ENCODE data around the gene MADD. TPM values are rescaled to one million over a fixed set of nuclear protein-coding genes. Genes with fewer than 3 reads are reported as not detected.
A peak's percentile ranks its signal among the peaks of the same experiment; 100 is the strongest.

The MADD gene
- total RNA-seq, 1 experiment from 2014 or later: 31.2 TPM

DNA sequence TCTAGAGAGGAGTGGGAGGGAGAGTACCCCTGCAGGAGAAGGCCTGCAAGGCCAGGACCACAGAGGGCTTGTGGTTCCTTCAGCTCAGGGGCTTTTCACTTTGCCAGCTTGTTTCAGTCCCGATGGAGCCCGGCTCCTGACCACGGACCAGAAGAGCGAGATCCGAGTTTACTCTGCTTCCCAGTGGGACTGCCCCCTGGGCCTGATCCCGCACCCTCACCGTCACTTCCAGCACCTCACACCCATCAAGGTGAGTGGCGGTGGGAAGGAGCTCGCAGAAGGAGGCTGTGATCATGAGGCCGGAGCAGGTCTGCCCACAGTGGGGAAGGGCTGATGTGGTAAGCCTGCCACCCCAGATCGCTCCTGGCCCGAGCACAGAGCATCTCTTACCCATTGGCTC is 34.8 kb upstream of the MADD start:
- no peaks in the 10 kb centered on the region for H4K20me1 ChIP-seq (ENCODE audit: insufficient read depth, low read depth, low read length)
- no peak overlapping the region for H3K27ac ChIP-seq (ENCODE audit: low read length)
- DNase-seq: no peak
- H3K79me2 ChIP-seq (ENCODE audit: low read length): no peaks in the 10 kb centered on the region
- H3K4me3 ChIP-seq (ENCODE audit: low read length): no peak overlapping the region
- no peaks in the 10 kb centered on the region for H3K27me3 ChIP-seq (ENCODE audit: low read length)
- H3K4me1 ChIP-seq (ENCODE audit: low read length): peaks cover 21% of the 10 kb centered on the region
- H3K36me3 ChIP-seq (ENCODE audit: insufficient read depth, low read length): peaks cover 16% of the 10 kb centered on the region; the same call in 1 of the 2 replicates
- no peak overlapping the region for H3K9ac ChIP-seq (ENCODE audit: low read length)
- H3K4me2 ChIP-seq (ENCODE audit: low read depth, low read length, poor library complexity, severe bottlenecking): no peak overlapping the region
- H2AFZ ChIP-seq (ENCODE audit: low read length): no peak overlapping the region
- H3K9me2 ChIP-seq (replicated peaks; ENCODE audit: insufficient read depth, low read length): no peaks in the 10 kb centered on the region
- no peaks in the 10 kb centered on the region for H3K9me3 ChIP-seq (ENCODE audit: low read length)

DNA sequence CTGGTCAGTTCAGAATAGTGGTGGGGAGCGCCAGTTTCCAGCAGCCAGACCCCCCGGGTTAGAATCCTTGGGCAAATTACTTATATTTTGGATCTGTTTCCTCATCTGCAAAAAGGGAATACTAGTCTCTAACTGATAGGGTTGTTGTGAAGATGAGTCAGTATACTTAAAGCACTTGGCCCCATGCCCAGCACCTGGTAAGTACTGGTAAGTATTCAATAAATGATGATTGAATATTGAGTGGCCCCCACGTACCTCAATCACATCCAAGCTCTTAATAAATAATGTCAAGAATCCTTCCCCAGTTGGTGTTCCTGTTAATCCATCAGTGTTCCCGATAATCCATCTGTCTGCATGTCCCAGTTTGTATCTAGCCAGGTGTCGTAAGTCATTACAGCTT is 33.5 kb upstream of the MADD start:
- DNase-seq: no peak
- Histone ChIP-seq H3K4me3 (ENCODE audit: low read length) (no peak overlapping the region), H3K4me1 (ENCODE audit: low read length) (peaks cover 10% of the 10 kb centered on the region), H3K9me3 (ENCODE audit: low read length) (no peaks in the 10 kb centered on the region), H3K4me2 (ENCODE audit: low read depth, low read length, poor library complexity, severe bottlenecking) (no peak overlapping the region), H3K79me2 (ENCODE audit: low read length) (no peaks in the 10 kb centered on the region), H3K27me3 (ENCODE audit: low read length) (no peaks in the 10 kb centered on the region), H3K9ac (ENCODE audit: low read length) (no peak overlapping the region), H3K9me2 (replicated peaks; ENCODE audit: insufficient read depth, low read length) (no peaks in the 10 kb centered on the region), H3K27ac (ENCODE audit: low read length) (peak overlapping the region; percentile 56), H2AFZ (ENCODE audit: low read length) (no peak overlapping the region), H4K20me1 (ENCODE audit: insufficient read depth, low read depth, low read length) (no peaks in the 10 kb centered on the region), H3K36me3 (ENCODE audit: insufficient read depth, low read length) (peaks cover 17% of the 10 kb centered on the region; the same call in 1 of the 2 replicates)

DNA sequence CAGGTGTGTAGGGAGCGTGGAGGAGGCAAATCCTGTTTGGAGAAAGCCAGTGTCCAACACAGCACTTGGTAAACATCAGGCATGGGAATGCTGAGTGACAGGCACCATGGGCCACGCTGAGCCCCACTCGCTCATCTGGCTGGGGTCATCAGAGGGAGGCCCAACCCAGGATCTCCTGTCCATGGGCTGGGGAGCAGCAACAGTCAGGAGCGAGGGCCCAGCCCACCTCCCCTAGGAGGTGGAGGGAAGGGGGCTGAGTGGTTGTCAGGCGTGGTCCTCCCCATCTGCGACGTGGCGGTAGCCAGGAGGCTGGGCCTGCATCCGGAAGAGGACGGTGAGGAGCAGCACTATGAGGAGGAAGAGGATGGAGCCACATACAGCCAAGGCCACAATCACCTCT is 30.1 kb upstream of the MADD start:
- Histone ChIP-seq H4K20me1 (ENCODE audit: insufficient read depth, low read depth, low read length) (no peaks in the 10 kb centered on the region), H2AFZ (ENCODE audit: low read length) (no peak overlapping the region), H3K79me2 (ENCODE audit: low read length) (no peaks in the 10 kb centered on the region), H3K27me3 (ENCODE audit: low read length) (no peaks in the 10 kb centered on the region), H3K27ac (ENCODE audit: low read length) (no peak overlapping the region), H3K9ac (ENCODE audit: low read length) (no peak overlapping the region), H3K4me2 (ENCODE audit: low read depth, low read length, poor library complexity, severe bottlenecking) (no peak overlapping the region), H3K4me3 (ENCODE audit: low read length) (no peak overlapping the region), H3K9me3 (ENCODE audit: low read length) (no peaks in the 10 kb centered on the region), H3K36me3 (ENCODE audit: insufficient read depth, low read length) (peaks cover 17% of the 10 kb centered on the region; the same call in 1 of the 2 replicates), H3K4me1 (ENCODE audit: low read length) (peaks cover 10% of the 10 kb centered on the region), H3K9me2 (replicated peaks; ENCODE audit: insufficient read depth, low read length) (no peaks in the 10 kb centered on the region)
- no peak for DNase-seq

DNA sequence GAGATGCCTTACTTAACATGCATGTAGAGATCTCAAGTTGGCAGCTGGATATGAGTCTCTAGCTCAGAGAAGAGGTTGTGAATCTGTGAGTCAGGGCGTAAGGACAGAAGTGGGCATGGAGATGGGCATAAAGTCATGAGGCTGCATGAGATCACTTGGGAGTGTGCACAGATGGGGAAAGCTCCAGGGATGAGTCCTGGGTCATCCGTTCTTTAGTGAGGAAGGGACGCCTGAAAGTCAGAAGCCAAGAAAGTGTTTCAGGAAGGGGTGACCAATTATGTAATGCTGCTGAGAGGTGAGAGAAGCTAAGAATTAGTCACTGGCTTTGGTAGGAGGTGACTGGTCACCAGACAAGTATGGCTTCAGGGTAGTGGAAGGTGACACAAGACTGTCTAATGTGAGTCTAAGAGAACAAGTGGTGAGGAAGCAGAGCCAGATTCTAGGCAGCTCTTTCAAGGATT is 28.1 kb upstream of the MADD start:
- no peak overlapping the region for H3K4me2 ChIP-seq (ENCODE audit: low read depth, low read length, poor library complexity, severe bottlenecking)
- no peaks in the 10 kb centered on the region for H4K20me1 ChIP-seq (ENCODE audit: insufficient read depth, low read depth, low read length)
- H3K9ac ChIP-seq (ENCODE audit: low read length): no peak overlapping the region
- H3K79me2 ChIP-seq (ENCODE audit: low read length): peaks cover 2% of the 10 kb centered on the region
- H2AFZ ChIP-seq (ENCODE audit: low read length): no peak overlapping the region
- peaks cover 17% of the 10 kb centered on the region; the same call in 1 of the 2 replicates for H3K36me3 ChIP-seq (ENCODE audit: insufficient read depth, low read length)
- no peak overlapping the region for H3K4me3 ChIP-seq (ENCODE audit: low read length)
- no peaks in the 10 kb centered on the region for H3K27me3 ChIP-seq (ENCODE audit: low read length)
- peaks cover 4% of the 10 kb centered on the region for H3K4me1 ChIP-seq (ENCODE audit: low read length)
- H3K9me3 ChIP-seq (ENCODE audit: low read length): no peaks in the 10 kb centered on the region
- no peak overlapping the region for H3K27ac ChIP-seq (ENCODE audit: low read length)
- DNase-seq: no peak
- H3K9me2 ChIP-seq (replicated peaks; ENCODE audit: insufficient read depth, low read length): no peaks in the 10 kb centered on the region

DNA sequence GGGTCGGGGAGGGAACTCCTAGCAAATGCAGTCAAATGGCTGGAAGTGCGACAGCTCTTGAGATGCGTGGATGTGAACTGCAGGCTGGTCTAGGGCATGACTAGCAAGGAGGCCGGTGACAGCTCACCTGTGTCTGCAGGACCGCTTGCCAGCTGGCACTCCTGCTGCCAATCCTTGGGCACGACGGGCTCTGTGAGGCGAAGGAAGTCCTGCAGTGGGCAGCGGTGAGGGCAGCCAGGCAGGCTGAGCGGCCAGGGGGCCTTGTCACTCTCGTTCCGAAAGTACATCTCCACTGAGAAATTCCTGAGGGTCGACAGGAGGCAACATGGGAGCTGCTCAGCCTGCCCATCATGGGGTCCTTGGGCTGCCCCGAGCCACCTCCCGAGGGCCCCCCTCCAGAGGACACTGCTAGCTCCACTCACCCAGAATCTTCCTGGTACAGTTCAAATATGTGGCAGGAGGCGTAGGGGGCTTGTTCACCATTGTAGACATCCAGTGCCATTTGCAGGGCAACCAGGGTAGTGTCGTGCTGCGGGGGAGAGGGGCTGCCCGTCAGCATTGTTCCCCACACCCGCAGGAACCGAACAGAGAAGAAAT is 27.2 kb upstream of the MADD start:
- H3K36me3 ChIP-seq (ENCODE audit: insufficient read depth, low read length): peaks cover 17% of the 10 kb centered on the region; the same call in 1 of the 2 replicates
- no peaks in the 10 kb centered on the region for H3K27me3 ChIP-seq (ENCODE audit: low read length)
- no peaks in the 10 kb centered on the region for H3K9me2 ChIP-seq (replicated peaks; ENCODE audit: insufficient read depth, low read length)
- no peak overlapping the region for H3K9ac ChIP-seq (ENCODE audit: low read length)
- DNase-seq: no peak
- no peak overlapping the region for H3K4me2 ChIP-seq (ENCODE audit: low read depth, low read length, poor library complexity, severe bottlenecking)
- H3K79me2 ChIP-seq (ENCODE audit: low read length): peaks cover 10% of the 10 kb centered on the region
- no peaks in the 10 kb centered on the region for H3K9me3 ChIP-seq (ENCODE audit: low read length)
- no peaks in the 10 kb centered on the region for H4K20me1 ChIP-seq (ENCODE audit: insufficient read depth, low read depth, low read length)
- peaks cover 8% of the 10 kb centered on the region for H3K4me1 ChIP-seq (ENCODE audit: low read length)
- no peak overlapping the region for H2AFZ ChIP-seq (ENCODE audit: low read length)
- no peak overlapping the region for H3K27ac ChIP-seq (ENCODE audit: low read length)
- no peak overlapping the region for H3K4me3 ChIP-seq (ENCODE audit: low read length)

DNA sequence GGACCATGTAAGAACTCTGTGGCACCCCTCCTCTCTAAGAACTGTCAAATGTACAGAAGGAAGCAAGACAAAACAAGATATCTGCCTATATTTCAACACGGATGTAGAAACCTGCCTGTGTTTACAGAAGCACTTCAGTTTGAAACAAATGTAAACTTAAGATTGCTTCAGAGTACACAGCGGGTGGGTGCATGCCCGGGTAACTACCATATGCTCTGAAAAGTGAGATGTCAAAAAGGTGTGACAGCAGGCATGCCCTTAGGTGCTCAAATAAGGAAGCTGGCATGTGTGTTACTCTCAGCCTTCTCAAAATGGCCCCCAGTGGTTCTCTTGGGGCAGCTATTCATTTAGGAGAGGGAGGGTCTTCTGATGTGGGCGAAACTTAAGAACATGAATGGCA is 26.5 kb upstream of the MADD start:
- no peak overlapping the region for H3K4me2 ChIP-seq (ENCODE audit: low read depth, low read length, poor library complexity, severe bottlenecking)

DNA sequence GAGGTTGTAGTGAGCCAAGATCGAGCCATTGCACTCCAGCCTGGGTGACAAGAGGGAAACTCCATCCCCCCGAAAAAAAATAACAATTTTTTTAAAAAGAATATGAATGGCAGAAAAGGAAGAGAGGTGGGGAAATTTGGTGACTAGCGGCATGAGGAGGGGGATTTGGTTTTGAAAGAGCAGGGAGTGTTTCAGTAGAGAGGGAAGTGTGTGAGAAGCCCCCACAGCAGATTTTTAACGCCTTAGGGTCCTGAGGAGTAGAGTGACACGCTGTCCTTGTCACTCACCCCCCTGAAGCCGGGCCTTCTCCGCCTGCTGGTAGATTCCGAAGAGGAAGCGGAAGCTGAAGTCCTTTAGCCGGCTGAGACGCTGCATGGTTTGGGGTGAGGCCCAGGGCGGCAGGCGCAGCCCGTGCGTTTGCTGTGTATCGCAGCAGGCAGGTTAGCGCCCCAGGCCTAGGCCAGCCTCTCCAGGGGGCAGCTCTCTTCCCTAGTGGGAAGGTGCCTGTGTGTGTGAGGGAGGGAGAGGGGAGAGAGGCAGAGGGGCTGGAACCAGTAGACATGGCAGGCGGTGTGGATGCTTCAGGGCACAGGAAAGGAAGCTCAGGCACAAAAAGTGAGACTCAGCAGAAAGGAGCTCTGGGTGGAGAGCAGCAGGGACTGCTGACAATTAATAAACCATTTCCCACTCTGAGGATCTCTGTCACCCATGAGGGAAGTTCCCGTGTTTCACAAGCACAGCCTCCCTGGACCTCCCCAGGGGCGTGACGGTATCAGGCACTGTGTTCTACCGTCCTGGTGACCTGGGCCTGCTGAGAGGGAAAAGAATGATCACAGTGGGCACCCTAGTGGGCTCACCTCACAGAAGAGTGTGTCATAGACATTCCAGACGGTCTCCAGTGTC is 25.2 kb upstream of the MADD start:
- H3K9ac ChIP-seq (ENCODE audit: low read length): no peak overlapping the region
- H3K4me3 ChIP-seq (ENCODE audit: low read length): no peak overlapping the region
- H3K4me2 ChIP-seq (ENCODE audit: low read depth, low read length, poor library complexity, severe bottlenecking): no peak overlapping the region
- no peak overlapping the region for H2AFZ ChIP-seq (ENCODE audit: low read length)
- peaks cover 16% of the 10 kb centered on the region for H3K4me1 ChIP-seq (ENCODE audit: low read length)
- 0 out of 2 replicates have a peak, but pooled peaks cover 6% of the 10 kb centered on the region for H3K36me3 ChIP-seq (ENCODE audit: insufficient read depth, low read length)
- DNase-seq: no peak
- no peak overlapping the region for H3K27ac ChIP-seq (ENCODE audit: low read length)
- no peaks in the 10 kb centered on the region for H3K9me3 ChIP-seq (ENCODE audit: low read length)
- no peaks in the 10 kb centered on the region for H3K27me3 ChIP-seq (ENCODE audit: low read length)
- H4K20me1 ChIP-seq (ENCODE audit: insufficient read depth, low read depth, low read length): no peaks in the 10 kb centered on the region
- H3K79me2 ChIP-seq (ENCODE audit: low read length): peaks cover 27% of the 10 kb centered on the region
- H3K9me2 ChIP-seq (replicated peaks; ENCODE audit: insufficient read depth, low read length): no peaks in the 10 kb centered on the region

More for the DNA sequence above, 26.5 kb upstream of the MADD start:
- Histone ChIP-seq H3K9ac (ENCODE audit: low read length) (no peak overlapping the region), H3K36me3 (ENCODE audit: insufficient read depth, low read length) (peaks cover 17% of the 10 kb centered on the region; the same call in 1 of the 2 replicates), H2AFZ (ENCODE audit: low read length) (no peak overlapping the region), H3K27ac (ENCODE audit: low read length) (no peak overlapping the region), H3K27me3 (ENCODE audit: low read length) (no peaks in the 10 kb centered on the region), H3K4me3 (ENCODE audit: low read length) (no peak overlapping the region), H3K4me1 (ENCODE audit: low read length) (peaks cover 12% of the 10 kb centered on the region), H3K79me2 (ENCODE audit: low read length) (peaks cover 17% of the 10 kb centered on the region), H4K20me1 (ENCODE audit: insufficient read depth, low read depth, low read length) (no peaks in the 10 kb centered on the region), H3K9me2 (replicated peaks; ENCODE audit: insufficient read depth, low read length) (no peaks in the 10 kb centered on the region), H3K9me3 (ENCODE audit: low read length) (no peaks in the 10 kb centered on the region)
- DNase-seq: no peak

DNA sequence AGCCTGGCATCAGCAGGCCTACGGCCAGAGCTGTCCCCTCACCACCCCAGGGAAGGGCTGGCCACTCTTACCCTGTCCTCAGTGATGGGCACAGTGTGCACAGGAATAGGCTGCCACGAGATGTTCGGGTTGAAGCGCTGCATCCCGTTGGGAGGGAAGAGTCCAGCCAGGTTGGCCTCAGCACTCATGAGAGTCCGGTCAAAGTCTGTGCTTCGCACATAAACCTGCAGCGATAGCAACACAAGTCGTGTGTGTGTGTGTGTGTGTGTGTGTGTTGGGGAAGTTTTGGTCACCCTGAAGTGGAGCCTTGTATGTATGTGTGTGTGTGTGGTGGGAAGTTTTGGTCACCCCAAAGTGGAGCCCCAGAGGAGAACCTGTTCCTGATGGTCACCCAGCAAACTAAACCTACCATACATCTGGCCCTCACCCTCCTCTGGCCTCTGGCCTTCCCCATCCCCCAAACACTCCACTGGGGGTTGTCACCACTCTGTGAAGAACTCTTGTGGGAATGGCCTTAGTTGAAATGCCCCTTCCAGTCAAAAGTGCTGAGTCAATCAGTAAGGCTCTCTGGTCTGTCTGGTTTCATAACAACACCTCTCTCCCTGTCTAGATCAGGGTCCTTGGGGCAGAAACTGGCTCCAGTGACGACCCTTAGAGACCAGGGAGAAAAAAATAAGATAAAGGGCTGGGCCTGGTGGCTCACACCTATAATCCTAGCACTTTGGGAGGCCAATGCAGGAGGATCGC is 24.1 kb upstream of the MADD start:
- Histone ChIP-seq H3K4me3 (ENCODE audit: low read length) (no peak overlapping the region), H2AFZ (ENCODE audit: low read length) (no peak overlapping the region), H3K9me2 (replicated peaks; ENCODE audit: insufficient read depth, low read length) (no peaks in the 10 kb centered on the region), H3K79me2 (ENCODE audit: low read length) (peaks cover 37% of the 10 kb centered on the region), H4K20me1 (ENCODE audit: insufficient read depth, low read depth, low read length) (no peaks in the 10 kb centered on the region), H3K4me1 (ENCODE audit: low read length) (peaks cover 24% of the 10 kb centered on the region), H3K9ac (ENCODE audit: low read length) (no peak overlapping the region), H3K9me3 (ENCODE audit: low read length) (no peaks in the 10 kb centered on the region), H3K27ac (ENCODE audit: low read length) (no peak overlapping the region), H3K27me3 (ENCODE audit: low read length) (no peaks in the 10 kb centered on the region), H3K36me3 (ENCODE audit: insufficient read depth, low read length) (no peaks in the 10 kb centered on the region), H3K4me2 (ENCODE audit: low read depth, low read length, poor library complexity, severe bottlenecking) (no peak overlapping the region)
- DNase-seq: no peak

Data from Karpas-422 (cell line).